Neural cell (in vitro differentiated cells): ENCODE data around the gene MYCBP2. TPM values are rescaled to one million over a fixed set of nuclear protein-coding genes. Genes with fewer than 3 reads are reported as not detected.

ENCODE experiments used
- H2AFZ ChIP-seq: fragments of 200-600, 300-800 bp; sonication (generic), shearing (Covaris generic); 2 replicates; pipeline ENCODE4 v1.6.0; 2014; ENCODE audit warnings: low read depth, mild to moderate bottlenecking, antibody characterized with exemption, low read length, moderate library complexity
- H3F3A ChIP-seq: fragments of 200-600 bp; shearing (Covaris generic); 2 replicates; pipeline ENCODE4 v1.6.1; 2016; ENCODE audit warnings: mild to moderate bottlenecking, moderate library complexity, mixed read lengths, antibody characterized with exemption, low read length; ENCODE audit not compliant: insufficient read depth, poor library complexity, severe bottlenecking
- H3K27ac ChIP-seq: fragments of 200-600, 300-800 bp; sonication (generic), shearing (Covaris generic); 2 replicates; pipeline ENCODE4 v1.5.1; 2014; ENCODE audit warnings: mild to moderate bottlenecking, low read length, moderate library complexity
- H3K27me3 ChIP-seq: fragments of 300-800, 200-600 bp; sonication (generic), shearing (Covaris generic); 2 replicates; pipeline ENCODE4 v1.6.0; 2014; ENCODE audit warnings: mild to moderate bottlenecking, low read depth, low read length, moderate library complexity; ENCODE audit not compliant: insufficient read depth
- H3K36me3 ChIP-seq: fragments of 300-800, 200-600 bp; sonication (generic), shearing (Covaris generic); 2 replicates; pipeline ENCODE4 v1.5.1; 2014; ENCODE audit warnings: mild to moderate bottlenecking, antibody characterized with exemption, low read length, moderate library complexity; ENCODE audit not compliant: insufficient read depth
- H3K4me2 ChIP-seq: fragments of 300-800, 200-600 bp; sonication (generic), shearing (Covaris generic); 2 replicates; pipeline ENCODE4 v1.6.0; 2014; ENCODE audit warnings: mild to moderate bottlenecking, low read length
- H3K4me3 ChIP-seq: fragments of 300-800, 200-600 bp; sonication (generic), shearing (Covaris generic); 2 replicates; pipeline ENCODE4 v1.5.1; 2014; ENCODE audit warnings: mild to moderate bottlenecking, low read length, moderate library complexity
- H3K79me2 ChIP-seq: fragments of 200-600 bp; shearing (Covaris generic); replicated peaks from 2 replicates; pipeline ENCODE4 v1.6.0; 2014; ENCODE audit warnings: mild to moderate bottlenecking, low read length, moderate library complexity; ENCODE audit not compliant: insufficient read depth
- H3K9ac ChIP-seq: fragments of 300-800, 200-600 bp; sonication (generic), shearing (Covaris generic); 2 replicates; pipeline ENCODE4 v1.6.1; 2016; ENCODE audit warnings: mild to moderate bottlenecking, low read length, mixed read lengths
- H3K9me2 ChIP-seq: fragments of 200-600 bp; shearing (Covaris generic); 2 replicates; pipeline ENCODE4 v1.6.1; 2016; ENCODE audit warnings: mild to moderate bottlenecking, low read length, mixed read lengths; ENCODE audit not compliant: insufficient read depth
- H3K9me3 ChIP-seq: fragments of 200-600, 300-800 bp; sonication (generic), shearing (Covaris generic); 2 replicates; pipeline ENCODE4 v1.6.1; 2016; ENCODE audit warnings: mild to moderate bottlenecking, mixed run types, low read length, moderate library complexity, mixed read lengths
- H4K20me1 ChIP-seq: fragments of 200-600 bp; shearing (Covaris generic); 2 replicates; pipeline ENCODE4 v1.6.1; 2016; ENCODE audit warnings: mild to moderate bottlenecking, mixed run types; ENCODE audit not compliant: insufficient read depth
- CTCF ChIP-seq: fragments of 450-650 bp; IDR thresholded peaks from 2 replicates; pipeline ENCODE4 v1.5.1; 2014; ENCODE audit warnings: antibody characterized with exemption, mild to moderate bottlenecking, moderate library complexity; ENCODE audit not compliant: poor library complexity, severe bottlenecking
- EP300 ChIP-seq: fragments of 450-650 bp; conservative IDR thresholded peaks from 2 replicates; pipeline ENCODE4 v1.6.1; 2014; ENCODE audit warnings: antibody characterized with exemption, mild to moderate bottlenecking, moderate library complexity; ENCODE audit not compliant: poor library complexity, severe bottlenecking
- EZH2 ChIP-seq: fragments of 200-600, 300-800 bp; shearing (Covaris generic), sonication (generic); IDR thresholded peaks from 2 replicates; pipeline ENCODE4 v1.6.1; 2014; ENCODE audit warnings: antibody characterized with exemption, low read length, borderline replicate concordance, mild to moderate bottlenecking; ENCODE audit not compliant: insufficient read depth, poor library complexity, severe bottlenecking
- MXI1 ChIP-seq: fragments of 450-650 bp; conservative IDR thresholded peaks from 2 replicates; pipeline ENCODE4 v1.6.1; 2014; ENCODE audit warnings: antibody characterized with exemption, mild to moderate bottlenecking; ENCODE audit not compliant: poor library complexity, severe bottlenecking
- POLR2AphosphoS5 ChIP-seq: IDR thresholded peaks from 2 replicates; pipeline ENCODE4 v1.6.1; 2012
- RAD21 ChIP-seq: fragments of 450-650 bp; conservative IDR thresholded peaks from 2 replicates; pipeline ENCODE4 v1.6.1; 2014; ENCODE audit warnings: antibody characterized with exemption, mild to moderate bottlenecking, moderate library complexity
- REST ChIP-seq: IDR thresholded peaks from 2 replicates; pipeline ENCODE4 v1.6.1; 2012; ENCODE audit warnings: borderline replicate concordance
- SMC3 ChIP-seq: fragments of 450-650 bp; conservative IDR thresholded peaks from 2 replicates; pipeline ENCODE4 v1.6.1; 2014; ENCODE audit warnings: antibody characterized with exemption, mild to moderate bottlenecking, moderate library complexity; ENCODE audit not compliant: poor library complexity
- TAF1 ChIP-seq: IDR thresholded peaks from 2 replicates; pipeline ENCODE4 v1.6.1; 2012; ENCODE audit warnings: low read depth
- polyA plus RNA-seq: library from polyadenylated mRNA; depleted of rRNA; stranded (reverse); fragments of >200 nt; gene quantifications from 2 replicates; pipeline ENCODE4 v1.2.3, GENCODE V29; 2014

Gene MYCBP2
- polyA plus RNA-seq, 1 donor from 2014 or later = 135 TPM

- H2AFZ ChIP-seq = no peak overlapping the region
- no peaks in the 10 kb centered on the region for H3K9me2 ChIP-seq
- TF ChIP-seq SMC3 (no peak), EP300 (no peak), POLR2AphosphoS5 (no peak), TAF1 (no peak), CTCF (no peak), EZH2 (no peak), MXI1 (no peak), RAD21 (no peak), REST (no peak)
- H4K20me1 ChIP-seq = no peaks in the 10 kb centered on the region
- H3K36me3 ChIP-seq = peaks cover 17% of the 10 kb centered on the region
- no peak overlapping the region for H3K27ac ChIP-seq
- no peak overlapping the region for H3K4me2 ChIP-seq
- H3K4me3 ChIP-seq = no peak overlapping the region
- no peaks in the 10 kb centered on the region for H3K27me3 ChIP-seq
- no peaks in the 10 kb centered on the region for H3K79me2 ChIP-seq
- no peaks in the 10 kb centered on the region for H3K9me3 ChIP-seq
- no peaks in the 10 kb centered on the region for H3F3A ChIP-seq
- no peak overlapping the region for H3K9ac ChIP-seq
Observed at GRCh38 chr13:77184455-77184854, 142.4 kb downstream of the MYCBP2 start.

GRCh38 chr13:77180011-77180410, 146.9 kb downstream of the MYCBP2 start:
- H3K36me3 ChIP-seq = peaks cover 7% of the 10 kb centered on the region
- H3K4me2 ChIP-seq = no peak overlapping the region
- no peak overlapping the region for H3K4me3 ChIP-seq
- H3K9me3 ChIP-seq = no peaks in the 10 kb centered on the region
- no peak overlapping the region for H2AFZ ChIP-seq
- no peak overlapping the region for H3K27ac ChIP-seq
- TF ChIP-seq POLR2AphosphoS5 (no peak), EP300 (no peak), MXI1 (no peak), CTCF (no peak), REST (no peak), SMC3 (no peak), RAD21 (no peak), EZH2 (no peak), TAF1 (no peak)
- no peaks in the 10 kb centered on the region for H3K79me2 ChIP-seq
- no peaks in the 10 kb centered on the region for H4K20me1 ChIP-seq
- no peaks in the 10 kb centered on the region for H3K27me3 ChIP-seq
- H3K9ac ChIP-seq = no peak overlapping the region
- no peaks in the 10 kb centered on the region for H3F3A ChIP-seq
- H3K9me2 ChIP-seq = no peaks in the 10 kb centered on the region
